GM08714 (cell line): Measurements from ENCODE around the gene MXRA7.

Experiments used
- H3K4me3 ChIP-seq: fragments of 200-500 bp; sonication (Bioruptor generic); 2 replicates; pipeline ENCODE4 v1.5.1; 2014; ENCODE audit warnings: mild to moderate bottlenecking, low read length, inconsistent platforms
- ZNF274 ChIP-seq: IDR thresholded peaks from 2 replicates; pipeline ENCODE4 v1.6.1; 2012; ENCODE audit warnings: mild to moderate bottlenecking, low read depth, low read length

MXRA7 gene

GRCh38 chr17:76684756-76685155 is 26.0 kb downstream of the MXRA7 start:
- H3K4me3 ChIP-seq = no peak overlapping the region
- TF ChIP-seq ZNF274 = no peak

DNA sequence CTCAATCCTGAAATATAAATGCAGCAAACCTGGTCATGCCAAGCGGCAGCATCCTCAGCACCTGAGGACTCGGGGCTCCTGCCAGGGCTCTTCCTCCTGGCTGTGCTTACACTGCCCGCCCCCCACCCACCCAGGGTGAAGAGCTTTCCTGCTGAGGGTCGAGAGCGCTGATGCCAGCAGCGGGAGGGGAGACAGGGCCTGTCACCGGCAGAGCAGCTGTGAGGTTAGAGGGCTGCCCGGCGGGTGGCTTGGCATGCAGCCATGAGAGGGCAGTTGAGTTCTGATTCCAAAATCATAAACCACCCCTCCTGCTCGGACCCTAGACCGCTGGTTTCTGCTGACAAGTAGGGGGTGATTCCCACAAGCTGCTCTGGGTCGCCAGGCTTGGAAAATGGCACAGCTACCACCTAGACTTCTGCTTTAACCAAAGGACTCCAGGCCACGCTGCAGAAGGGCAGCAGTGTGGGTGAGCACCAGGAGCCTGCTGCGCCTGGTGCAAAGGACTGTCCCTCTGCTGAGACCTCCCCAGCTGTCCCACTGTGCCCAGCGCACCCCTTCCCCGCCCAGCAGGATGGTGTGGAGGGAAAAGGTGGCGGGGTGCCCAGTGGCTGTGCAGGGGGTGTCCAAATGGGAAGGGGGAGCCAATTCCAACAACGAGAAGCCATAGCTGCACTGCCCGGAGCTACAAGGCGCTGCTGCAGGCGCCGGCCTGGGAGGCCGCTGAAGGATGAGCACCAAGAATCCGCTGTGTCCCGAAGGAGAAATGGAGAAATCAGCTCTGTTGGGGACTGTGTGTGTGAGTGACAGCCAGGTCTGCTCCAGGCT is 26.6 kb downstream of the MXRA7 start:
- no peak for TF ChIP-seq ZNF274
- no peak overlapping the region for H3K4me3 ChIP-seq

DNA sequence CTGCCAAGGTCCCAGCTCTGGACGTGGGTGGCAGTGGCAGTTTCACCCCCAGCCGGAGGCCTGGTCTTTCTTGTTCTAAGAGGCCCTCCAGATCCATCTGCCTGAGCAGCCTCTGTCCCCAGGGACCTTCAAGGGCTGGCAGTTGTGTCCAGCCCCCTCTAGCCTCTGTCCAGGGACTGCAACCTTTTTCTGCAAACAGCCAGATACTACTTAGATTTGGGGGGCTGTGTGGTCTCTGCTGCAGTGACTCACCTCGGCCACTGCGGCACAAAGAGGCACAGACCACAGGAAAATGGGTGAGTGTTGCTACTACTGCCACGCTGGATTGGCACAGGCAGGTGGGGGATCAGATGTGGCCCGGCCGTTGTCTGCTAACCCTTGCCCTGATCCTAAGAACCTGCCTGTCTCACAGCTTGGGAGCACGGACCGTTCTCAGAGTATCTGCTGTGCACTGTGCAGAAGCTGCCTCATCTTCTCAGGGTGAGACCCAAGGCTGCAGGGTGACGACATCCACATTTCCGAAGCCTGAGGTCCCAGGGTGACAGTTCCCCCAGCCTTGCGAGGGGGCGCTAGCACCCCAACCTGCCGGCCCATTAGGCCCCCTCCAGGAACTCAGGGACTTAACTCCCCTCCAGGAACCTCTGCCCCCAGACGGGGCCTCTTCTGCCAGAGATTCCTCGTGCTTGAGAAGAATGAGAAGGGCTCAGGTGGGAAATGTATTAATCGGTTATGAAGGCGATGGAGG is 27.6 kb downstream of the MXRA7 start:
- no peak overlapping the region for H3K4me3 ChIP-seq
- TF ChIP-seq ZNF274 = no peak

- no peak for TF ChIP-seq ZNF274
- no peak overlapping the region for H3K4me3 ChIP-seq
Observed at GRCh38 chr17:76682296-76682695, 28.5 kb downstream of the MXRA7 start.

- no peak for TF ChIP-seq ZNF274
- no peak overlapping the region for H3K4me3 ChIP-seq
Observed at GRCh38 chr17:76681222-76682137, 29.3 kb downstream of the MXRA7 start.

DNA sequence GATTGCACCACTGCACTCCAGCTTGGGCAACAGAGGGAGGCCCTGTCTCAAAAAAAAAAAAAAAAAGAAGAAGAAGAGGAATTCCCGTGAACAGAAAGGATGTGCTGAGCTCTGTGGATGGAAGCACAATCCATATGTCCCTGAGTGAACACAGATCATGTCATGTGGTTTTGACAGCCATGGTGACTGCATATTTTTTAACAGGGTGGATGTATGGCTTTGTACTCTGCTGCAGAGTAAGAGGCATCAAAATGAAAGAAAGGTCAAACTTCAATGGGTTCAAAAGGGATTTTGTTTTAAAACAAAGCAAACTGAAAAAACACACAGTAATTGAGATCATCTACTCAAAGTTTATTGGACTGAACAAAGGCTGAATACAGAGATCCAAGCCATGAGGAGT is 31.5 kb downstream of the MXRA7 start:
- TF ChIP-seq ZNF274 = no peak
- no peak overlapping the region for H3K4me3 ChIP-seq

GRCh38 chr17:76678330-76678729 is 32.4 kb downstream of the MXRA7 start:
- H3K4me3 ChIP-seq = no peak overlapping the region
- no peak for TF ChIP-seq ZNF274

DNA sequence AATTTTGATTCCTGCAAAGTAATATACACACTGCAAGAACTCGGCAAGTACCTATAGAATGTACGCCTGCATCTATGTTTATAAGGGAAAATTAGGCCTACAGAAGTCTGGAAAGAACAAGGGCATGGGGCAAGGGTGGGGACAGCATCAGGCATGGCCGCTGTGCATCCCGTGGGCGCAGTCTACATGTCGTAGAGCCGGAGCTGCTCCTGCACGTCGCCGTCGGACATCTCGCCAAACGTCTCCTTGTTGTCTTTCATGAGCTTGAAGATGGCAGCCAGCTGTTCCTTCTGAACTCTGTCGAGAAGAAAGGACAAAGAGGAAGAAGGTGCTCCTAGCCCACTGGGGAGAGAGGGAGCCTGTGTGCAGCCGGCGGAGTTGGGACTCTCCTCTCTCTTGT is 33.4 kb downstream of the MXRA7 start:
- TF ChIP-seq ZNF274 = no peak
- no peak overlapping the region for H3K4me3 ChIP-seq

GRCh38 chr17:76676629-76677028 is 34.1 kb downstream of the MXRA7 start:
- no peak overlapping the region for H3K4me3 ChIP-seq
- no peak for TF ChIP-seq ZNF274

DNA sequence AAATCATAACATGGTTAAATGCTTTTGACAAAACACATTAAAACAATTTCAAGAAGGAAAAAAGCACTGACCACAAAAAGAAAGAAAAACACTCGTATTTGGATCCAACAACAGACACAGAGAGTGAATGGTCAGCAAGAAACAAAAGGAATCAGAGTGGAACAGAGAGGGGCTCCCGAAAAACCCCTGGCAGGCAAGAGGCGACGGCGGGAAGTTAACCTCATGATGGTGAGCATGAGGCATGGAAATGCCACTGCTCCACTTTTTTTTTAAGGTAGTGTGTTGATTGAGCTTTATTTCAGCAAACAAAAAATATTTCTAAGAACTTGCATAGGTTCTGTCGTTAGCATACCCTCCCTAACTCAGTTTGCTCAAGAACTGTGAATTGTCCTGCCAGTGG is 35.1 kb downstream of the MXRA7 start:
- no peak overlapping the region for H3K4me3 ChIP-seq
- no peak for TF ChIP-seq ZNF274

DNA sequence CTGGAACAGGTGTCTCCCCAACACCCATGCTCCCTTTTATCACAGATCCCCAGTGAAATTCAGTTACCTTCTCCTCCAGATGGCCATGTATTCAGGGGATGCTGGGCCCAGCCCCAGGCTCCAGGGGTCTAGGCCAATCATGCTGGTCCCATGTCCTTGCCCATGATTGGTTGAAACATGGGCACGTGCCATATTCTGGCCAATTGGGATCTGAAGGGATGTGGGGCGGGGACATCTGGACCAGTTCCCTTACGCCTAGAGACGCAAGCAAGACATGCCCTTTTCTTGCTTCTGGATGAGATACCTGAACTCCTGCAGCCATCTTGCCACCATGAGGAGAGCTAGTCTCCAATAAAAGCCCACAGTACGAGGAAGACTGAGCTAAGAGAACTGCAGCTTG is 36.2 kb downstream of the MXRA7 start:
- no peak overlapping the region for H3K4me3 ChIP-seq
- TF ChIP-seq ZNF274 = no peak

DNA sequence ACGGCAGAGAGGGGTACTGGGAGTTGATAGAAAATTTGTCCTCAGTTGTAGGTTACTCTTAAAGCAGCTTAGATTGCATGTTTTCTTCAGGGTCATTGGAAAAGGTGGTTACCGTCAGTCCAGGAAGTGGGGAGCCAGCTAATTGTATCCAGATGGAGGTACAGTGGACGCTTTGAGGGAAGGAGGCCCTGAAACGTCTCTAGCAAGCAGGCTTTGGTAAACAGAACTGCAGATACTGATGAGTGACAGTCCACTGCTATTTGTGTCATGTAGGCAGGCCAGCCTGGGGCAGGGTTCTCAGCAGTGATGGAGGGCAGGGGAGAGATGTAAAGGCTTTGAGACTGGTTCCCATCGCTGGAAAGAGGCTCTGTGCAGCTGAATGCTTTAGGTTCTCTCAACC is 37.0 kb downstream of the MXRA7 start:
- no peak overlapping the region for H3K4me3 ChIP-seq
- no peak for TF ChIP-seq ZNF274

- H3K4me3 ChIP-seq = no peak overlapping the region
- TF ChIP-seq ZNF274 = no peak
Observed at GRCh38 chr17:76672892-76673291, 37.9 kb downstream of the MXRA7 start.

- TF ChIP-seq ZNF274 = no peak
- H3K4me3 ChIP-seq = peak overlapping the region; percentile 94
Observed at GRCh38 chr17:76672270-76672851, 38.4 kb downstream of the MXRA7 start.
